IMR-90 (cell line): ENCODE results near the gene ZFHX3.
A peak's percentile ranks its signal among the peaks of the same experiment; 100 is the strongest.

ENCODE experiments used
- BHLHE40 ChIP-seq: fragments of 150-350 bp; IDR thresholded peaks from 2 replicates; pipeline ENCODE4 v1.6.1; 2016; ENCODE audit warnings: mild to moderate bottlenecking, low read depth, low read length
- CTCF ChIP-seq: conservative IDR thresholded peaks from 2 replicates; pipeline ENCODE4 v1.5.1; 2012; ENCODE audit warnings: mild to moderate bottlenecking, low read depth, low read length, improper control_type of control experiment
- FOS ChIP-seq: fragments of 150-350 bp; IDR thresholded peaks from 2 replicates; pipeline ENCODE4 v1.6.1; 2016; ENCODE audit warnings: low read depth, low read length
- MAZ ChIP-seq: IDR thresholded peaks from 2 replicates; pipeline ENCODE4 v1.6.1; 2012; ENCODE audit warnings: low read depth, mild to moderate bottlenecking, low read length, improper control_type of control experiment, moderate library complexity, borderline replicate concordance
- POLR2A ChIP-seq: IDR thresholded peaks from 2 replicates; pipeline ENCODE4 v1.6.1; 2012; ENCODE audit warnings: mild to moderate bottlenecking, low read depth, low read length
- SMC3 ChIP-seq: fragments of 150-350 bp; IDR thresholded peaks from 2 replicates; pipeline ENCODE4 v1.6.1; 2016; ENCODE audit warnings: low read depth, mild to moderate bottlenecking, antibody characterized with exemption, low read length, moderate library complexity

- TF ChIP-seq CTCF (0 out of 2 replicates have a peak, but pooled peaks have one; percentile 1), SMC3 (peak; percentile 21; the same call in 1 of the 2 replicates), MAZ (no peak), POLR2A (no peak), BHLHE40 (no peak), FOS (no peak)
These were observed 209.9 kb downstream of the ZFHX3 start for GRCh38 chr16:72837846-72838585.
